Hepatic stellate cell (primary cell): ENCODE measurements around the gene CERS1.

ENCODE experiments used
- DNase-seq: peaks from one replicate; pipeline ENCODE4 v3.0.0; 2011; ENCODE audit warnings: low spot score

Gene CERS1, protein sequence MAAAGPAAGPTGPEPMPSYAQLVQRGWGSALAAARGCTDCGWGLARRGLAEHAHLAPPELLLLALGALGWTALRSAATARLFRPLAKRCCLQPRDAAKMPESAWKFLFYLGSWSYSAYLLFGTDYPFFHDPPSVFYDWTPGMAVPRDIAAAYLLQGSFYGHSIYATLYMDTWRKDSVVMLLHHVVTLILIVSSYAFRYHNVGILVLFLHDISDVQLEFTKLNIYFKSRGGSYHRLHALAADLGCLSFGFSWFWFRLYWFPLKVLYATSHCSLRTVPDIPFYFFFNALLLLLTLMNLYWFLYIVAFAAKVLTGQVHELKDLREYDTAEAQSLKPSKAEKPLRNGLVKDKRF

DNA sequence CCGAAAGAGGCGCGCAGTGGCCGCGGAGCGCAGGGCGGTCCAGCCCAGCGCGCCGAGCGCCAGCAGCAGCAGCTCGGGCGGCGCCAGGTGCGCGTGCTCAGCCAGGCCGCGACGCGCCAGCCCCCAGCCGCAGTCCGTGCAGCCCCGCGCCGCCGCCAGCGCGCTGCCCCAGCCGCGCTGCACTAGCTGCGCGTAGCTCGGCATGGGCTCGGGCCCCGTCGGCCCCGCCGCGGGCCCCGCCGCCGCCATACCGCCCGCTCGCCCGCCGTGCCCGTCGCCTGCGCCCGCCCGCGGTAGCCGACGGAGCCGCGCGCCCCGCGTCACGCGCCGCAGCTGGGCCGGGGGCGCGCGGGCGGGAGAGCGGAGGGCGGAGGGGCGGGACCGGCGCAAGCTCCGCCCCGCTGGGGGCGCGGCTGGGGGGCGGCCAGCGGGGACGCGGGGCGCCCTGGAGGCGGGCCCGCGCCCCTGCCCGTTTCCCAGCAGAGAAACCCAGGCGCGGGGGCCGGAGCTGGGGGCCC lies at the start of gene CERS1:
Gene CERS1 (minus strand): TSS at position 335 of the 518 bp plus-strand sequence. CDS start 86 bp downstream, at position 249.
- DNase-seq = no peak

GRCh38 chr19:18945297-18945696 lies 49.3 kb upstream of the CERS1 start:
- DNase-seq = no peak

GRCh38 chr19:18943465-18943864 lies 47.5 kb upstream of the CERS1 start:
- no peak for DNase-seq

DNA sequence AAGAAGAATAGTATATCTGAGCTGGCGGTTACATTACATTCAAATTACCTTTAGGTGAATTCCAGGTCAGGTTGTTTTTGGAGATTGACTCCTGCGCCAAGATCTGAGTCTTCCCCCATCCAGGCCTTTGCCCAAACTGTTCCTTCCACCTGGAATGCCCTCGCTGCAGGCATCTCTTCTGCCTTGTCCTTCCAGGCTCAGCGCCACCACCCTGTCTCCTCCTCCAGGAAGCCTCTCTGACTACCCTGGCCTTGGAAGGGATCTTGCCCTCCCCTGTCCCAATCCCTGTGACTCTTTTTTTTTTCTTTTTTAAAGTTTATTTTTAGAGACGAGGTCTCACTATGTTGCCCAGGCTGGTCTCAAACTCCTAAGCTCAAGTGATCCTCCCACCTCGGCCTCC lies 46.7 kb upstream of the CERS1 start:
- no peak for DNase-seq

DNA sequence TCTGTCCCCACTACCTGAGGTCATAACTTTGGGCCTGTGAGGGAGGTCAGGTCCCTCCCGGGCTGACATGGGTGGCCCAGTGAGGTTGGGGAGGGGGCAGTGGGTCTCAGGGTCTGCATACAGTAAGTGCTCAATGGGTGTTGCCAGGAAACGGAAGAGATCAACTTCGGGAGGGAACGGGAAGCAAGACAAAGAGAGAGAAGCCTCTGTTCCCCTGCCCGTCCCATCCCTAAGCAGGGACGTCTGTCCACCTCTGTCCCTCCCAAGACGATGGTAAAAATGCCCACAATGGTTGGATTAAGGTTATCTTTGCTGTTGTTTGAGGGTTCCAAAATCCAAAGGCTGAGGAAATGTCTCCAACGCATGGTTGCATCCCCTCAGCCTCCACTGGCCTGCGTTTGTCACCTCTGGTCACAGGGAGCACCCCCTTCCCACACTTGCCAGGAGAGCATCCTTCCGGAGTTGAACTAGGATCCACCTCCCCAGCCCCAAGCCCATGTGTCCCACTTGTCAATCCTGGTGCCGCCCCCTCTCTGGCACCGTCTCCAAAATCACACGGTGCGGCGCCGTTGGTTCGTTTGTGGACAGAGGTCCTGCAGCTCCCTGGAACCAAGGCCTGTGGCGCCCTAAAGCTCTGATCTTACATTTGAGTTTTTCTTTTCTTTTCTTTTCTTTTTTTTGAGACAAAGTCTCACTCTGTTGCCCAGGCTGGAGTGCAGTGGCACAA lies 45.8 kb upstream of the CERS1 start:
- no peak for DNase-seq

GRCh38 chr19:18940769-18941627 lies 45.0 kb upstream of the CERS1 start, which contains the start of gene HOMER3:
HOMER3 (minus strand) TSS chr19:18941217; CDS start chr19:18938982, 2,235 bp downstream.
- peak; percentile 95 for DNase-seq

GRCh38 chr19:18939922-18940768 lies 44.2 kb upstream of the CERS1 start:
- peak; percentile 78 for DNase-seq

DNA sequence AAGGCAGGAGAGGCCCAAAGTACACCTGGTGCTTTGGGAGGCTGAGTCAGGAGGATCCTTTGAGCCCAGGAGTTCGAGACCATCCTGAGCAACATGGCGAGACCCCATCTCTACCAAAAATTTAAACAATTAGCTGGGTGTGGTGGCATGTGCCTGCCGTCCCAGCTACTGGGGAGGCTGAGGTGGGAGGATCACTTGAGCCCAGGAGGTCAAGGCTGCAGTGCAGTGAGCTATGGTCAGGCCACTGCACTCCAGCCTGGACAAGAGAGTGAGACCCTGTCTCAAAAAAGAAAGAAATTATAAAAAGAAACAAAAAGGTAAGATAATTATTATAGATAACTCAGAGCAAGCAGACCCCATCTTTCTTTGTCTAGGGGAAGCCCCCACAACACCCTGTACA lies 43.2 kb upstream of the CERS1 start:
- DNase-seq = no peak

GRCh38 chr19:18933297-18933696 lies 37.3 kb upstream of the CERS1 start:
- no peak for DNase-seq

DNA sequence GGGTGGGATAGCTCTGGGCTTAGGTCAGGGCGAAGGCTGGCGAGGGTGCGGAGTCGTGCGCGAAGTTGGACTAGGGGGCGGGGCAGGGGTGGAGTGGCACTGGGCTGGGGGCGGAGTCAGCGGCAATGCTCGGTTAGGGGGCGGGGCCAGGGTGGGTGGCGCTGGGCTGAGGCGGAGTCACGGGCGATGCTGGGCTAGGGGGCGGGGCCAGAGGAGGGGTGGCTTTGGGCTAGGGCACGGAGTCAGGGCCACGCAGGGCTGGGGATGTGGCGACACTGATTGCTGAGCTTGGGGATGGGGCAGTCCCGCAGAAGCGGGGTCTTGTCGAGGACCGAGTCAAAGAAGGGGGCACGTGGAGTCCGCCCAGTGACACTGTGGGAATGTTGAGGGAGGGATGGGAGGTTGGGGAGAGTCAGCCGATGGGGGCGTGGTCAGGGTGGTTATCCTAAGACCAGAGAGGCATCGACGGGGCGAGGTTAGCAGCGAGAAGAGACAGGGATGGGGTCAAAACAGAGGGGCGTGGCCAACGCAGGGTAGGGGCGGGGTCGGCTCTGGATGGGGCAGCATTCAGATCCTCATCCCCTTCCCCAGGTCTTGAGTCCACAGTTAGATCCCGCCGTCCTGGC lies 36.4 kb upstream of the CERS1 start:
- DNase-seq = peak; percentile 71

GRCh38 chr19:18931316-18932162 lies 35.6 kb upstream of the CERS1 start:
- DNase-seq = no peak

- DNase-seq = no peak
These were observed 33.4 kb upstream of the CERS1 start for GRCh38 chr19:18929311-18929710.

GRCh38 chr19:18928018-18928805 lies 32.3 kb upstream of the CERS1 start:
- no peak for DNase-seq

GRCh38 chr19:18924684-18925213 lies 28.8 kb upstream of the CERS1 start:
- no peak for DNase-seq

- no peak for DNase-seq
These were observed 26.4 kb upstream of the CERS1 start for GRCh38 chr19:18922228-18922985.

GRCh38 chr19:18921593-18921992 lies 25.6 kb upstream of the CERS1 start:
- DNase-seq = no peak

DNA sequence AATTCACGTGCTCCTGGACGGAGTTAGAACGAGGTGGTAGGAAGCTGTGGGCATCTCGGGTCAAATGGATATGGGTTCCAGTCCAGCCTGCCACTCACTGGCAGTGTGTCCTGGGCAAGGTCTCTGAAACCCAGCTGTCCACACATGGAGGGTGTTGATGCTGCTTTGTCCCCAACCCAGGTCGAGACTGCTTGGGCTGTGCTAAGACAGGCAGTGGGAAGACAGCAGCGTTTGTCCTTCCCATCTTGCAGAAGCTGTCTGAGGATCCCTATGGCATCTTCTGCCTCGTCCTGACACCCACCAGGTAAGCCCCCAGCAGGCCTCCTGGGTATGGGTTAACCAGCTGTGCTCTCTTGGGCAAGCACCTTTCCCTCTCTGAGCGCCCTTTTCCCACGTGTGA lies 24.4 kb upstream of the CERS1 start:
- no peak for DNase-seq

DNA sequence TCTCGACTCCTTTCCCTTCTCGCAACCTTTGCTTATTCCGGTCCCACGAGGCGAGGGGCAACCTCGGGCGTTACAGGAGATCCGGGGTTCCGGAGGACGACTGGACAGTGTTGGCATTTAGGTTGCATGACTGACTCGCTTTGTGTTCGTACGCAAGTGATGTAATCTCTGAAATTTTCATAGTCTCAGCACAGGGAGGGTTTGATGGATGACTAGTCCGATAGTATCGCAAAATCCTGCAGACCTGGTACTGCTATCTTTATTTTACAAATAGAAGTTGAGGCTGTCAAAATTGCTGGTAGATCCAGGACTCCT lies 23.9 kb upstream of the CERS1 start:
- no peak for DNase-seq
